ENCODE results near the gene LMO7.

GRCh38 chr13:75762955-75763354 is 126.8 kb downstream of the LMO7 start:
- TF ChIP-seq POLR2AphosphoS5 (IDR thresholded peaks at IDR 0.05) (no peak), POLR2A (IDR thresholded peaks at IDR 0.05) (no peak)

All from stomach (tissue), 4 donors.